OCI-LY3 (cell line): Measurements from ENCODE around the gene CRYZ.

ENCODE experiments used
- EZH2phosphoT487 ChIP-seq: fragments of 200-600 bp; shearing (Covaris generic); IDR thresholded peaks from 2 replicates; pipeline ENCODE4 v1.6.1; 2018; ENCODE audit warnings: antibody characterized with exemption, mixed run types, low read depth
- TF ChIP-seq, protein P1 (sequence below): fragments of 200-600, 300-600 bp; sonication (generic); IDR thresholded peaks from 2 replicates; pipeline ENCODE4 v1.5.1; 2014; ENCODE audit warnings: antibody characterized with exemption, low read length, low read depth

DNA sequence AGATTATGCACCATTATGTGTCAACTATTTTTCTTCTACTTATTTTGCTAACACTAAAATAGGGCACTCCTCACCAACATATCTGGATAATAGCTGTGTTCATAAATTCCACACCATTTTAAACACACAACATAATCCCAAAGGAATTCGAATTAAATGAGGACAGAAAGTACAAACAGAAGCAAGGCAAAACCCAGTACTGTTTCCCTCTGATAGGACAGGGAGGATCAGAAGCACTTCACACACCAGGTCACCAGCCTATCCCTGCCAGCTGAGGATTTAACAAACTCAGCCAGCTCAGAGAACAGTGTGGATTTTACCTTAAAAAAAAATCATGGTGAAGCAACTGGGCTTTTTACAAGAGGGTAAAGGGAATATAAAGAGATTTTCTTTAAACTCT, 20.0 kb downstream of the CRYZ start:
- TF ChIP-seq, protein P1, sequence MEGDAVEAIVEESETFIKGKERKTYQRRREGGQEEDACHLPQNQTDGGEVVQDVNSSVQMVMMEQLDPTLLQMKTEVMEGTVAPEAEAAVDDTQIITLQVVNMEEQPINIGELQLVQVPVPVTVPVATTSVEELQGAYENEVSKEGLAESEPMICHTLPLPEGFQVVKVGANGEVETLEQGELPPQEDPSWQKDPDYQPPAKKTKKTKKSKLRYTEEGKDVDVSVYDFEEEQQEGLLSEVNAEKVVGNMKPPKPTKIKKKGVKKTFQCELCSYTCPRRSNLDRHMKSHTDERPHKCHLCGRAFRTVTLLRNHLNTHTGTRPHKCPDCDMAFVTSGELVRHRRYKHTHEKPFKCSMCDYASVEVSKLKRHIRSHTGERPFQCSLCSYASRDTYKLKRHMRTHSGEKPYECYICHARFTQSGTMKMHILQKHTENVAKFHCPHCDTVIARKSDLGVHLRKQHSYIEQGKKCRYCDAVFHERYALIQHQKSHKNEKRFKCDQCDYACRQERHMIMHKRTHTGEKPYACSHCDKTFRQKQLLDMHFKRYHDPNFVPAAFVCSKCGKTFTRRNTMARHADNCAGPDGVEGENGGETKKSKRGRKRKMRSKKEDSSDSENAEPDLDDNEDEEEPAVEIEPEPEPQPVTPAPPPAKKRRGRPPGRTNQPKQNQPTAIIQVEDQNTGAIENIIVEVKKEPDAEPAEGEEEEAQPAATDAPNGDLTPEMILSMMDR: no peak
- TF ChIP-seq EZH2phosphoT487: no peak
